Liver (tissue), 9 donors: ENCODE measurements around the gene APOL4. TPM values are rescaled to one million over a fixed set of nuclear protein-coding genes. Genes with fewer than 3 reads are reported as not detected.
A peak's percentile ranks its signal among the peaks of the same experiment; 100 is the strongest.

Source experiments
- DNase-seq: peaks from one replicate; pipeline ENCODE4 v3.0.0-alpha.2; 2017; ENCODE audit warnings: low spot score
- H3K27ac ChIP-seq, 2 donors: one replicate each; pipeline ENCODE4 v1.7.0; 2013; ENCODE audit warnings: inconsistent platforms in 2 of 2, low read length in 2 of 2, control low read depth in 1 of 2, low read depth in 1 of 2, mild to moderate bottlenecking in 1 of 2
- H3K27me3 ChIP-seq, 4 donors: one replicate each; pipeline versions ENCODE4 v1.6.1 to v1.7.0; 2013; ENCODE audit warnings: low read length in 3 of 4, inconsistent platforms in 1 of 4, mild to moderate bottlenecking in 1 of 4, moderate library complexity in 1 of 4; ENCODE audit not compliant: control insufficient read depth in 4 of 4, insufficient read depth in 4 of 4
- H3K36me3 ChIP-seq, 4 donors: one replicate each; pipeline versions ENCODE4 v1.6.1 to v1.7.0; 2013; ENCODE audit warnings: low read length in 3 of 4, mild to moderate bottlenecking in 3 of 4, low read depth in 1 of 4, moderate library complexity in 1 of 4; ENCODE audit not compliant: control insufficient read depth in 4 of 4, insufficient read depth in 3 of 4
- H3K4me1 ChIP-seq, 4 donors: one replicate each; pipeline versions ENCODE4 v1.6.1 to v1.7.0; 2013; ENCODE audit warnings: low read length in 3 of 4, mild to moderate bottlenecking in 3 of 4, moderate library complexity in 1 of 4; ENCODE audit not compliant: control insufficient read depth in 4 of 4, insufficient read depth in 4 of 4
- H3K4me3 ChIP-seq, 3 donors: one replicate each; pipeline versions ENCODE4 v1.6.1 to v1.7.0; 2013; ENCODE audit warnings: low read length in 3 of 3, control low read depth in 1 of 3, low read depth in 1 of 3, mild to moderate bottlenecking in 1 of 3
- H3K9ac ChIP-seq, 2 donors: one replicate each; pipeline ENCODE4 v1.7.0; 2013; ENCODE audit warnings: low read length in 2 of 2, mild to moderate bottlenecking in 2 of 2, moderate library complexity in 2 of 2, control low read depth in 1 of 2, low read depth in 1 of 2
- H3K9me3 ChIP-seq, 4 donors: one replicate each; pipeline versions ENCODE4 v1.6.1 to v1.7.0; 2013; ENCODE audit warnings: low read length in 3 of 4; ENCODE audit not compliant: control insufficient read depth in 4 of 4
- ATF3 ChIP-seq: IDR thresholded peaks from 2 replicates; pipeline ENCODE4 v1.6.1; 2016; ENCODE audit warnings: antibody characterized with exemption
- CTCF ChIP-seq: fragments of 150-350 bp; IDR thresholded peaks from 2 replicates; pipeline ENCODE4 v1.5.1; 2017; ENCODE audit warnings: improper control_type of control experiment, low read depth, low read length; ENCODE audit not compliant: missing input control
- EGR1 ChIP-seq, 2 donors: IDR thresholded peaks; 2 replicates each; pipeline ENCODE4 v1.6.1; 2016 to 2018; ENCODE audit warnings: antibody characterized with exemption in 2 of 2, low read depth in 2 of 2
- FOXA2 ChIP-seq: IDR thresholded peaks from 2 replicates; pipeline ENCODE4 v1.6.1; 2016; ENCODE audit warnings: antibody characterized with exemption
- GABPA ChIP-seq, 2 donors: IDR thresholded peaks in 1 of 2; conservative IDR thresholded peaks in 1 of 2; 2 replicates each; pipeline ENCODE4 v1.6.1; 2016; ENCODE audit warnings: antibody characterized with exemption in 2 of 2, mild to moderate bottlenecking in 1 of 2, moderate library complexity in 1 of 2
- HNF4A ChIP-seq, 2 donors: conservative IDR thresholded peaks; 2 replicates each; pipeline ENCODE4 v1.6.1; 2016; ENCODE audit warnings: antibody characterized with exemption in 2 of 2, mild to moderate bottlenecking in 2 of 2
- JUND ChIP-seq, 2 donors: IDR thresholded peaks; 2 replicates each; pipeline ENCODE4 v1.6.1; 2016; ENCODE audit warnings: antibody characterized with exemption in 2 of 2
- NR2F2 ChIP-seq: IDR thresholded peaks from 2 replicates; pipeline ENCODE4 v1.6.1; 2016; ENCODE audit warnings: antibody characterized with exemption
- RAD21 ChIP-seq, 2 donors: IDR thresholded peaks; 2 replicates each; pipeline ENCODE4 v1.6.1; 2016; ENCODE audit warnings: antibody characterized with exemption in 2 of 2, mild to moderate bottlenecking in 2 of 2
- TAF1 ChIP-seq: conservative IDR thresholded peaks from 2 replicates; pipeline ENCODE4 v1.6.1; 2016; ENCODE audit warnings: antibody characterized with exemption, mild to moderate bottlenecking
- YY1 ChIP-seq: IDR thresholded peaks from 2 replicates; pipeline ENCODE4 v1.6.1; 2016; ENCODE audit warnings: antibody characterized with exemption, mild to moderate bottlenecking
- WGBS: extraction: QIAGEN DNeasy Blood & Tissue Kit; methylation state at CpG from one replicate; pipeline ENCODE4 v1.1.7; 2013; 5-methylcytosine and 5-hydroxymethylcytosine counted together
- polyA plus RNA-seq, 2 donors: library from polyadenylated mRNA; stranded (reverse) in 1 of 2; unstranded in 1 of 2; fragments of 200-250 nt in 1 of 2; fragments of >200 nt in 1 of 2; fragmentation: Nextera tagmentation in 1 of 2; extraction: Ambion mirVana in 1 of 2; gene quantifications; one replicate each; pipeline versions ENCODE4 v1.2.1 to v1.2.3, GENCODE V29; 2013 to 2015
- total RNA-seq, 2 donors: library from RNA; depleted of rRNA; stranded (reverse); fragments of >200 nt; gene quantifications; one replicate each; pipeline ENCODE4 v1.2.3, GENCODE V29; 2014
- TF ChIP-seq, protein P1 (sequence below): IDR thresholded peaks from 2 replicates; pipeline ENCODE4 v1.6.1; 2016; ENCODE audit warnings: antibody characterized with exemption
- TF ChIP-seq, protein P2 (sequence below): IDR thresholded peaks from 2 replicates; pipeline ENCODE4 v1.6.1; 2016; ENCODE audit warnings: antibody characterized with exemption, mild to moderate bottlenecking
- TF ChIP-seq, protein P3 (sequence below): IDR thresholded peaks from 2 replicates; pipeline ENCODE4 v1.6.1; 2016; ENCODE audit warnings: antibody characterized with exemption
- donor health status: healthy.
- donor health status: healthy.
- donor health status: healthy.
- donor health status: healthy.
- donor health status: healthy.

Gene APOL4
- total and polyA plus RNA-seq, 4 donors, result 0.59 to 2.3 (median 1.8) TPM

GRCh38 chr22:36222887-36223450 lies 21.4 kb upstream of the APOL4 start (continued):
- TF ChIP-seq ATF3, result no peak
- TF ChIP-seq HNF4A (conservative IDR thresholded peaks at IDR 0.05), result no peak

GRCh38 chr22:36221799-36222751 lies 20.5 kb upstream of the APOL4 start:
- Histone ChIP-seq H3K27me3 (no peaks in the 10 kb centered on the region), H3K36me3 (peaks cover 0 to 2% (median 0%) of the 10 kb centered on the region in 4 donors), H3K4me1 (peaks cover 0 to 7% (median 2%) of the 10 kb centered on the region in 4 donors), H3K9ac (no peak overlapping the region), H3K4me3 (no peak overlapping the region), H3K27ac (no peak overlapping the region), H3K9me3 (no peaks in the 10 kb centered on the region)
- no peak for TF ChIP-seq FOXA2
- TF ChIP-seq EGR1 (IDR thresholded peaks at IDR 0.05; ENCODE audit: low read depth in 2 of 2), result no peak
- no peak for TF ChIP-seq ATF3
- no peak for TF ChIP-seq GABPA (IDR thresholded peaks at IDR 0.05 in 1 of 2, conservative IDR thresholded peaks at IDR 0.05 in 1 of 2)
- TF ChIP-seq RAD21 (IDR thresholded peaks at IDR 0.05), result peak; percentile 85 to 90
- TF ChIP-seq CTCF, result peak; percentile 65
- TF ChIP-seq, protein P1, sequence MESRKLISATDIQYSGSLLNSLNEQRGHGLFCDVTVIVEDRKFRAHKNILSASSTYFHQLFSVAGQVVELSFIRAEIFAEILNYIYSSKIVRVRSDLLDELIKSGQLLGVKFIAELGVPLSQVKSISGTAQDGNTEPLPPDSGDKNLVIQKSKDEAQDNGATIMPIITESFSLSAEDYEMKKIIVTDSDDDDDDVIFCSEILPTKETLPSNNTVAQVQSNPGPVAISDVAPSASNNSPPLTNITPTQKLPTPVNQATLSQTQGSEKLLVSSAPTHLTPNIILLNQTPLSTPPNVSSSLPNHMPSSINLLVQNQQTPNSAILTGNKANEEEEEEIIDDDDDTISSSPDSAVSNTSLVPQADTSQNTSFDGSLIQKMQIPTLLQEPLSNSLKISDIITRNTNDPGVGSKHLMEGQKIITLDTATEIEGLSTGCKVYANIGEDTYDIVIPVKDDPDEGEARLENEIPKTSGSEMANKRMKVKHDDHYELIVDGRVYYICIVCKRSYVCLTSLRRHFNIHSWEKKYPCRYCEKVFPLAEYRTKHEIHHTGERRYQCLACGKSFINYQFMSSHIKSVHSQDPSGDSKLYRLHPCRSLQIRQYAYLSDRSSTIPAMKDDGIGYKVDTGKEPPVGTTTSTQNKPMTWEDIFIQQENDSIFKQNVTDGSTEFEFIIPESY, result no peak
- no peak for TF ChIP-seq NR2F2
- 11% methylated on average over 7 of the region's 7 CpGs for WGBS
- DNase-seq, result no peak

GRCh38 chr22:36220451-36220921 lies 18.9 kb upstream of the APOL4 start:
- Histone ChIP-seq H3K27me3 (no peaks in the 10 kb centered on the region), H3K4me1 (peaks cover 0 to 7% (median 2%) of the 10 kb centered on the region in 4 donors), H3K36me3 (peaks cover 0 to 2% (median 0%) of the 10 kb centered on the region in 4 donors), H3K9ac (no peak overlapping the region), H3K4me3 (no peak overlapping the region), H3K27ac (no peak overlapping the region), H3K9me3 (no peaks in the 10 kb centered on the region)
- no peak for DNase-seq
- 59% methylated on average over 9 of the region's 9 CpGs for WGBS
- TF ChIP-seq JUND (IDR thresholded peaks at IDR 0.05), result no peak
- peak in 1 of 2 donors; percentile 7 for TF ChIP-seq RAD21 (IDR thresholded peaks at IDR 0.05)
- no peak for TF ChIP-seq TAF1
- TF ChIP-seq NR2F2, result peak; percentile 93
- TF ChIP-seq HNF4A (conservative IDR thresholded peaks at IDR 0.05), result peak in 1 of 2 donors; percentile 37
- TF ChIP-seq, protein P2, sequence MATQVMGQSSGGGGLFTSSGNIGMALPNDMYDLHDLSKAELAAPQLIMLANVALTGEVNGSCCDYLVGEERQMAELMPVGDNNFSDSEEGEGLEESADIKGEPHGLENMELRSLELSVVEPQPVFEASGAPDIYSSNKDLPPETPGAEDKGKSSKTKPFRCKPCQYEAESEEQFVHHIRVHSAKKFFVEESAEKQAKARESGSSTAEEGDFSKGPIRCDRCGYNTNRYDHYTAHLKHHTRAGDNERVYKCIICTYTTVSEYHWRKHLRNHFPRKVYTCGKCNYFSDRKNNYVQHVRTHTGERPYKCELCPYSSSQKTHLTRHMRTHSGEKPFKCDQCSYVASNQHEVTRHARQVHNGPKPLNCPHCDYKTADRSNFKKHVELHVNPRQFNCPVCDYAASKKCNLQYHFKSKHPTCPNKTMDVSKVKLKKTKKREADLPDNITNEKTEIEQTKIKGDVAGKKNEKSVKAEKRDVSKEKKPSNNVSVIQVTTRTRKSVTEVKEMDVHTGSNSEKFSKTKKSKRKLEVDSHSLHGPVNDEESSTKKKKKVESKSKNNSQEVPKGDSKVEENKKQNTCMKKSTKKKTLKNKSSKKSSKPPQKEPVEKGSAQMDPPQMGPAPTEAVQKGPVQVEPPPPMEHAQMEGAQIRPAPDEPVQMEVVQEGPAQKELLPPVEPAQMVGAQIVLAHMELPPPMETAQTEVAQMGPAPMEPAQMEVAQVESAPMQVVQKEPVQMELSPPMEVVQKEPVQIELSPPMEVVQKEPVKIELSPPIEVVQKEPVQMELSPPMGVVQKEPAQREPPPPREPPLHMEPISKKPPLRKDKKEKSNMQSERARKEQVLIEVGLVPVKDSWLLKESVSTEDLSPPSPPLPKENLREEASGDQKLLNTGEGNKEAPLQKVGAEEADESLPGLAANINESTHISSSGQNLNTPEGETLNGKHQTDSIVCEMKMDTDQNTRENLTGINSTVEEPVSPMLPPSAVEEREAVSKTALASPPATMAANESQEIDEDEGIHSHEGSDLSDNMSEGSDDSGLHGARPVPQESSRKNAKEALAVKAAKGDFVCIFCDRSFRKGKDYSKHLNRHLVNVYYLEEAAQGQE, result no peak
- TF ChIP-seq, protein P3, sequence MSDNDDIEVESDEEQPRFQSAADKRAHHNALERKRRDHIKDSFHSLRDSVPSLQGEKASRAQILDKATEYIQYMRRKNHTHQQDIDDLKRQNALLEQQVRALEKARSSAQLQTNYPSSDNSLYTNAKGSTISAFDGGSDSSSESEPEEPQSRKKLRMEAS, result no peak
- no peak for TF ChIP-seq ATF3
- TF ChIP-seq YY1, result no peak
